Peyer's patch (tissue), 4 donors: Measurements from ENCODE around the gene UBXN7.
"Not testable (repeated sequence)": the region's sequence is repeated elsewhere in the genome, so short reads cannot be mapped to it uniquely, and the experiment has no call there.

ENCODE experiments used
- CTCF ChIP-seq, 6 experiments: fragments of 450-650 bp in 4 of 6; fragments of 200-600 bp in 2 of 6; sonication (generic) in 1 of 6; IDR thresholded peaks; one replicate each; pipeline ENCODE4 v1.5.1; 2017 to 2019; ENCODE audit warnings: antibody characterized with exemption in 6 of 6, mild to moderate bottlenecking in 3 of 6, moderate library complexity in 1 of 6
- POLR2A ChIP-seq, 2 donors: fragments of 450-650 bp; IDR thresholded peaks; one replicate each; pipeline ENCODE4 v1.5.1; 2017; ENCODE audit warnings: antibody characterized with exemption in 2 of 2, mild to moderate bottlenecking in 2 of 2, moderate library complexity in 2 of 2

- not testable (repeated sequence) for TF ChIP-seq CTCF, POLR2A (IDR thresholded peaks at IDR 0.05)
Measured at GRCh38 chr3:196358540-196358939, 73.7 kb downstream of the UBXN7 start.
